GM18517 (cell line): ENCODE data around the gene CNDP1.

ENCODE experiments used
- ATAC-seq: cut with Tn5 transposase; IDR thresholded peaks from one replicate; pipeline ENCODE4 v1.9.1; 2021; ENCODE audit warnings: mild to moderate bottlenecking, moderate library complexity; ENCODE audit not compliant: unreplicated experiment

CNDP1 gene

GRCh38 chr18:74623047-74623816 lies 88.9 kb downstream of the CNDP1 start:
- no peak for ATAC-seq

GRCh38 chr18:74624466-74624865 lies 90.2 kb downstream of the CNDP1 start:
- no peak for ATAC-seq

- no peak for ATAC-seq
Observed at GRCh38 chr18:74625157-74625556, 90.9 kb downstream of the CNDP1 start.

- ATAC-seq, result no peak
Observed at GRCh38 chr18:74626049-74626874, 92.0 kb downstream of the CNDP1 start.

- no peak for ATAC-seq
Observed at GRCh38 chr18:74630804-74631203, 96.5 kb downstream of the CNDP1 start.

- no peak for ATAC-seq
Observed at GRCh38 chr18:74631212-74631611, 96.9 kb downstream of the CNDP1 start.

- no peak for ATAC-seq
Observed at GRCh38 chr18:74631623-74632350, 97.5 kb downstream of the CNDP1 start.

- no peak for ATAC-seq
Observed at GRCh38 chr18:74632351-74632679, 98.0 kb downstream of the CNDP1 start.

GRCh38 chr18:74632856-74633255 lies 98.6 kb downstream of the CNDP1 start:
- no peak for ATAC-seq

- no peak for ATAC-seq
Observed at GRCh38 chr18:74633652-74634352, 99.5 kb downstream of the CNDP1 start.

GRCh38 chr18:74635224-74635975 lies 101.1 kb downstream of the CNDP1 start:
- no peak for ATAC-seq
